Peyer's patch (tissue), 4 donors: Measurements from ENCODE around the gene MCU. TPM values are rescaled to one million over a fixed set of nuclear protein-coding genes. Genes with fewer than 3 reads are reported as not detected.
A peak's percentile ranks its signal among the peaks of the same experiment; 100 is the strongest.

Source experiments
- DNase-seq, 3 donors: peaks; one replicate each; pipeline ENCODE4 v3.0.0-alpha.2; 2017 to 2019
- H3K27ac ChIP-seq, 4 donors: fragments of 200-600 bp; sonication (generic); one replicate each; pipeline ENCODE4 v1.5.1; 2016 to 2019
- H3K27me3 ChIP-seq, 2 donors: fragments of 200-600 bp; sonication (generic); one replicate each; pipeline ENCODE4 v1.5.1; 2019
- H3K36me3 ChIP-seq, 3 donors: fragments of 200-600 bp; sonication (generic); one replicate each; pipeline ENCODE4 v1.5.1; 2016 to 2019
- H3K4me1 ChIP-seq, 4 donors: fragments of 200-600 bp; sonication (generic); one replicate each; pipeline ENCODE4 v1.5.1; 2016 to 2019
- H3K4me3 ChIP-seq, 4 donors: fragments of 200-600 bp; sonication (generic); 1 replicate in 3 of 4; 2 replicates in 1 of 4; pipeline ENCODE4 v1.5.1; 2016 to 2019; ENCODE audit warnings: mild to moderate bottlenecking in 1 of 4
- H3K9me3 ChIP-seq, 4 donors: fragments of 200-600 bp; sonication (generic); one replicate each; pipeline ENCODE4 v1.5.1; 2016 to 2019; ENCODE audit warnings: mild to moderate bottlenecking in 1 of 4
- POLR2A ChIP-seq, 2 donors: fragments of 450-650 bp; IDR thresholded peaks; one replicate each; pipeline ENCODE4 v1.5.1; 2017; ENCODE audit warnings: antibody characterized with exemption in 2 of 2, mild to moderate bottlenecking in 2 of 2, moderate library complexity in 2 of 2
- total RNA-seq, 4 donors: library from RNA; depleted of rRNA; stranded (reverse); fragments of >200 nt; gene quantifications; one replicate each; pipeline ENCODE4 v1.1.0, GENCODE V29; 2016
- TF ChIP-seq, protein P1 (sequence below), 6 experiments: fragments of 450-650 bp in 4 of 6; fragments of 200-600 bp in 2 of 6; sonication (generic) in 1 of 6; IDR thresholded peaks; one replicate each; pipeline ENCODE4 v1.5.1; 2017 to 2019; ENCODE audit warnings: antibody characterized with exemption in 6 of 6, mild to moderate bottlenecking in 3 of 6, moderate library complexity in 1 of 6

Gene MCU
- total RNA-seq, 4 donors from 2014 or later: 44.6 to 65.8 (median 52.9) TPM

DNA sequence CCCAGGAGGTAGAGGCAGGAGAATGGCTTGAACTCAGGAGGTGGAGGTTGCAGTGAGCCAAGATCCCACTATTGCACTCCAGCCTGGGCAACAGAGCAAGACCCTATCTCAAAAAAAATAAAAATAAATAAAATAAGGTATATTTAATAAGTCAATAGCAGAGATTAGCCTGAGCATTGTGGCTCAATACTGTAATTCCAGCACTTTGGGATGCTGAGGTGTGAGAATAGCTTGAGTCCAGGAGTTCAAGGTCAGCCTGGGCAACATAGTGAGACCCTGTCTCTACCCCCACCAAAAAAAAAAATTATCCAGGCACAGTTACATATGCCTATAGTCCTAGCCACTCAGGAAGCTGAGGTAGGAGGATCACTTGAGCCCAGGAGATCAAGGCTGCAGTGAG, 163.2 kb downstream of the MCU start:
- H3K4me3 ChIP-seq: no peak overlapping the region
- TF ChIP-seq, protein P1, sequence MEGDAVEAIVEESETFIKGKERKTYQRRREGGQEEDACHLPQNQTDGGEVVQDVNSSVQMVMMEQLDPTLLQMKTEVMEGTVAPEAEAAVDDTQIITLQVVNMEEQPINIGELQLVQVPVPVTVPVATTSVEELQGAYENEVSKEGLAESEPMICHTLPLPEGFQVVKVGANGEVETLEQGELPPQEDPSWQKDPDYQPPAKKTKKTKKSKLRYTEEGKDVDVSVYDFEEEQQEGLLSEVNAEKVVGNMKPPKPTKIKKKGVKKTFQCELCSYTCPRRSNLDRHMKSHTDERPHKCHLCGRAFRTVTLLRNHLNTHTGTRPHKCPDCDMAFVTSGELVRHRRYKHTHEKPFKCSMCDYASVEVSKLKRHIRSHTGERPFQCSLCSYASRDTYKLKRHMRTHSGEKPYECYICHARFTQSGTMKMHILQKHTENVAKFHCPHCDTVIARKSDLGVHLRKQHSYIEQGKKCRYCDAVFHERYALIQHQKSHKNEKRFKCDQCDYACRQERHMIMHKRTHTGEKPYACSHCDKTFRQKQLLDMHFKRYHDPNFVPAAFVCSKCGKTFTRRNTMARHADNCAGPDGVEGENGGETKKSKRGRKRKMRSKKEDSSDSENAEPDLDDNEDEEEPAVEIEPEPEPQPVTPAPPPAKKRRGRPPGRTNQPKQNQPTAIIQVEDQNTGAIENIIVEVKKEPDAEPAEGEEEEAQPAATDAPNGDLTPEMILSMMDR (IDR thresholded peaks at IDR 0.05): no peak
- no peak for TF ChIP-seq POLR2A (IDR thresholded peaks at IDR 0.05)
- no peaks in the 10 kb centered on the region for H3K27me3 ChIP-seq
- no peaks in the 10 kb centered on the region for H3K36me3 ChIP-seq
- no peaks in the 10 kb centered on the region for H3K9me3 ChIP-seq
- DNase-seq: no peak
- no peaks in the 10 kb centered on the region for H3K4me1 ChIP-seq
- no peak overlapping the region for H3K27ac ChIP-seq

DNA sequence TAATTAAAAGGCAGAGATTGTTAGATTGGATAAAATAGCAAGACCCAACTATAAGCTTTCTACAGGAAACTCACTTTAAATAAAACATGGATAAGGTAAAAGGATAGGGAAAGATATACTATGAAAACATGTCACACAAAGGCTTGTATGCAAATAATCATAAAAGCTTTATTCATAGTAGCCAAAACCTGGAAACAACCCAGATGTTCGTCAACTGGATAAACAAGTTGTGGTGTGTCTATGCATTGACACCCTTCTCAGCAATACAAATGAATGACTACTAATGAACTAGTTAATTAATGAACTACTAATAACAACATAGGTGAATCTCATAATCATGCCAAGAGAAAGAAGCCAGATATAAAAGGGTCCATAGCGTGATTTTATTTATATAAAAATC, 163.8 kb downstream of the MCU start:
- Histone ChIP-seq H3K4me3 (no peak overlapping the region), H3K27ac (no peak overlapping the region), H3K4me1 (no peaks in the 10 kb centered on the region), H3K36me3 (peaks cover 0 to 4% (median 0%) of the 10 kb centered on the region in 3 donors), H3K9me3 (no peaks in the 10 kb centered on the region), H3K27me3 (no peaks in the 10 kb centered on the region)
- TF ChIP-seq, protein P1 (IDR thresholded peaks at IDR 0.05): no peak
- no peak for TF ChIP-seq POLR2A (IDR thresholded peaks at IDR 0.05)
- DNase-seq: no peak

DNA sequence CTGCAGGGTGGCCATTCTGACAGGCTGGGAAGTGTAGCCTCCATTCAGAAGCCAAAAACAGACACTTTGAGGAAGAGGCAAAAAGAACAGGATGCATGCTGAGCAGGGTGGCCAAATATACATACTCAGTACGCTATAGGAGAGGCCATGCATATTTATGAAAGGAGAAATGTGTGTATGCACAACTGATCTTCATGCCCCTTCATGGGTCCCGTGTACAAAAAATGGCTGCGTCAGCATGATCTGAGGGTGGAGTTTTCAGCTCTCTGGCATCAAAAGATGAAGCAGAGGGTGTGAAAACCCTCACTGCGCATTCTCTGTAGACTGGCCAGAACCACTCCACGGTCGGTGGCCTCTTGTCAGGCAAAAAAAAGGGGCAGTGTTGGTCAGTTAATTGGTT, 166.1 kb downstream of the MCU start:
- Histone ChIP-seq H3K27me3 (no peaks in the 10 kb centered on the region), H3K36me3 (peaks cover 0 to 27% (median 0%) of the 10 kb centered on the region in 3 donors), H3K9me3 (no peaks in the 10 kb centered on the region), H3K4me3 (no peak overlapping the region), H3K4me1 (no peaks in the 10 kb centered on the region), H3K27ac (no peak overlapping the region)
- DNase-seq: no peak
- TF ChIP-seq, protein P1 (IDR thresholded peaks at IDR 0.05): no peak
- TF ChIP-seq POLR2A (IDR thresholded peaks at IDR 0.05): no peak

DNA sequence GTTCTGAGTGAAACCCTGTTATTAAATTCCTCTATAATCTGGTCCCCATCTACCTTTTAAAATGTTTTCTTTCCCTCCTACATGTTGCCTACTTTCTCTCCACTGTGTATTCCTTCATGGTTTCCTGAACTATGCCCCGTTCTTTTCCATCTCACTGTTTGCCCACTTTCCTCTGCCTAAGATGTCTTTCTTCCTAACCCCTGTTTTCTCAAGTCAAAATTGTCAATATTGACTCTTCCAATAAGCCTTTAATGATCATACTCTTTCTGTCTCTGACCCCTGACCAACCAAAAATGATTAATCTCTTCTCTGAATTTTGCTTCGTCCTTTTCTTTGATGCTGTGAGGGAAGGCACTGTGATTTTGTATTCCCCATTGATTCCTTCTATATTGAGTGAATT, 171.0 kb downstream of the MCU start:
- TF ChIP-seq, protein P1 (IDR thresholded peaks at IDR 0.05): no peak
- no peak for TF ChIP-seq POLR2A (IDR thresholded peaks at IDR 0.05)
- no peak for DNase-seq
- H3K27me3 ChIP-seq: no peaks in the 10 kb centered on the region
- H3K4me1 ChIP-seq: no peaks in the 10 kb centered on the region
- H3K4me3 ChIP-seq: no peak overlapping the region
- H3K27ac ChIP-seq: no peak overlapping the region
- peaks cover 0 to 35% (median 0%) of the 10 kb centered on the region in 3 donors for H3K36me3 ChIP-seq
- no peaks in the 10 kb centered on the region for H3K9me3 ChIP-seq

DNA sequence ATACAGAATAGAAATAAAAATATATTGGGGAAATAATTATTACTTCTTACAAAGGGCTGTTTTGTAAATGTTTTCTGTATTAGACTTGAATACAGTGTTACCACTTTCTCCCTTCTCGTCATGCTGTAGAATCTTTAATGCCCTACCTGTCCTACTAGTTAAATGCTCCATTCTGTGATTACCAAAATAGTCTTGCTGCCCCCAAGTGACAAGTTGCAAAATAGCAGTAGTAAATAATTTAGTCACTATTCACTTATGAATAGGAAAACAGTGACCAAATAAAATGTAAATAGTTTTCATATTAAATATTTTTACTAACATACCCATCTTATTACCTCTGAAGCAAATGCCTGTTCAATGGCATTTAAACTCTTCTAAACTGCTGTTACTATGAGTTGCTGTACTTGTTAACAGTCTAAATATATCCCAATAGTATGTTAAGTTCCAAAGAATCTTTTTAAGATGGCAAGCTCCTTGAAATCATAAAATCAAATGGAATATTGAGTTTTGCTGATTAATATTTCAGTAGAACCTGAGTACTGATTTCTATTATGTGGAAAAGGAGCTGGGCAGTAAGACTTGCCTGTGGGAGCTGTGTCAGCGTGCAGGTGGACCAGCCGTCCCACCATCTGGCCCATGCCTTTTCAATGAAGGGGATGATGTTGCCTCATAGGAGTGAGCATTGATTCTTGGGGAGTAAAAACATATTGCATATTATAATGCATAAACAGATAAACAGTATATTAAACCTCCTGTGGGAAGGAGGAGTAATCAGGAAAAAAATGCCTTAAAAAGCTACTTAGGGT, 183.5 kb downstream of the MCU start:
- H3K27ac ChIP-seq: no peak overlapping the region
- H3K9me3 ChIP-seq: no peaks in the 10 kb centered on the region
- H3K4me3 ChIP-seq: no peak overlapping the region
- DNase-seq: no peak
- H3K27me3 ChIP-seq: no peaks in the 10 kb centered on the region
- H3K4me1 ChIP-seq: no peaks in the 10 kb centered on the region
- peaks cover 0 to 46% (median 0%) of the 10 kb centered on the region in 3 donors for H3K36me3 ChIP-seq
- TF ChIP-seq, protein P1 (IDR thresholded peaks at IDR 0.05): peak in 5 of 6 experiments; percentile 35 to 70 (median 61)
- no peak for TF ChIP-seq POLR2A (IDR thresholded peaks at IDR 0.05)
